Liver (tissue), 9 donors: Measurements from ENCODE around the gene NCOR2. TPM values are rescaled to one million over a fixed set of nuclear protein-coding genes. Genes with fewer than 3 reads are reported as not detected.

Experiments
- DNase-seq: peaks from one replicate; pipeline ENCODE4 v3.0.0-alpha.2; 2017; ENCODE audit warnings: low spot score
- H3K27ac ChIP-seq, 2 donors: one replicate each; pipeline ENCODE4 v1.7.0; 2013; ENCODE audit warnings: inconsistent platforms in 2 of 2, low read length in 2 of 2, control low read depth in 1 of 2, low read depth in 1 of 2, mild to moderate bottlenecking in 1 of 2
- H3K27me3 ChIP-seq, 4 donors: one replicate each; pipeline versions ENCODE4 v1.6.1 to v1.7.0; 2013; ENCODE audit warnings: low read length in 3 of 4, inconsistent platforms in 1 of 4, mild to moderate bottlenecking in 1 of 4, moderate library complexity in 1 of 4; ENCODE audit not compliant: control insufficient read depth in 4 of 4, insufficient read depth in 4 of 4
- H3K36me3 ChIP-seq, 4 donors: one replicate each; pipeline versions ENCODE4 v1.6.1 to v1.7.0; 2013; ENCODE audit warnings: low read length in 3 of 4, mild to moderate bottlenecking in 3 of 4, low read depth in 1 of 4, moderate library complexity in 1 of 4; ENCODE audit not compliant: control insufficient read depth in 4 of 4, insufficient read depth in 3 of 4
- H3K4me1 ChIP-seq, 4 donors: one replicate each; pipeline versions ENCODE4 v1.6.1 to v1.7.0; 2013; ENCODE audit warnings: low read length in 3 of 4, mild to moderate bottlenecking in 3 of 4, moderate library complexity in 1 of 4; ENCODE audit not compliant: control insufficient read depth in 4 of 4, insufficient read depth in 4 of 4
- H3K4me3 ChIP-seq, 3 donors: one replicate each; pipeline versions ENCODE4 v1.6.1 to v1.7.0; 2013; ENCODE audit warnings: low read length in 3 of 3, control low read depth in 1 of 3, low read depth in 1 of 3, mild to moderate bottlenecking in 1 of 3
- H3K9ac ChIP-seq, 2 donors: one replicate each; pipeline ENCODE4 v1.7.0; 2013; ENCODE audit warnings: low read length in 2 of 2, mild to moderate bottlenecking in 2 of 2, moderate library complexity in 2 of 2, control low read depth in 1 of 2, low read depth in 1 of 2
- H3K9me3 ChIP-seq, 4 donors: one replicate each; pipeline versions ENCODE4 v1.6.1 to v1.7.0; 2013; ENCODE audit warnings: low read length in 3 of 4; ENCODE audit not compliant: control insufficient read depth in 4 of 4
- EGR1 ChIP-seq, 2 donors: IDR thresholded peaks; 2 replicates each; pipeline ENCODE4 v1.6.1; 2016 to 2018; ENCODE audit warnings: antibody characterized with exemption in 2 of 2, low read depth in 2 of 2
- FOXA1 ChIP-seq: IDR thresholded peaks from 2 replicates; pipeline ENCODE4 v1.6.1; 2016; ENCODE audit warnings: antibody characterized with exemption
- FOXA2 ChIP-seq: IDR thresholded peaks from 2 replicates; pipeline ENCODE4 v1.6.1; 2016; ENCODE audit warnings: antibody characterized with exemption
- GABPA ChIP-seq, 2 donors: IDR thresholded peaks in 1 of 2; conservative IDR thresholded peaks in 1 of 2; 2 replicates each; pipeline ENCODE4 v1.6.1; 2016; ENCODE audit warnings: antibody characterized with exemption in 2 of 2, mild to moderate bottlenecking in 1 of 2, moderate library complexity in 1 of 2
- HNF4A ChIP-seq, 2 donors: conservative IDR thresholded peaks; 2 replicates each; pipeline ENCODE4 v1.6.1; 2016; ENCODE audit warnings: antibody characterized with exemption in 2 of 2, mild to moderate bottlenecking in 2 of 2
- HNF4G ChIP-seq: IDR thresholded peaks from 2 replicates; pipeline ENCODE4 v1.6.1; 2016; ENCODE audit warnings: antibody characterized with exemption
- JUND ChIP-seq, 2 donors: IDR thresholded peaks; 2 replicates each; pipeline ENCODE4 v1.6.1; 2016; ENCODE audit warnings: antibody characterized with exemption in 2 of 2
- RXRA ChIP-seq, 2 donors: IDR thresholded peaks; 2 replicates each; pipeline ENCODE4 v1.6.1; 2017 to 2018; ENCODE audit warnings: antibody characterized with exemption in 2 of 2, mild to moderate bottlenecking in 1 of 2
- SP1 ChIP-seq: IDR thresholded peaks from 2 replicates; pipeline ENCODE4 v1.6.1; 2018; ENCODE audit warnings: antibody characterized with exemption, mild to moderate bottlenecking
- TAF1 ChIP-seq: conservative IDR thresholded peaks from 2 replicates; pipeline ENCODE4 v1.6.1; 2016; ENCODE audit warnings: antibody characterized with exemption, mild to moderate bottlenecking
- YY1 ChIP-seq: IDR thresholded peaks from 2 replicates; pipeline ENCODE4 v1.6.1; 2016; ENCODE audit warnings: antibody characterized with exemption, mild to moderate bottlenecking
- WGBS: extraction: QIAGEN DNeasy Blood & Tissue Kit; methylation state at CpG from one replicate; pipeline ENCODE4 v1.1.7; 2013; 5-methylcytosine and 5-hydroxymethylcytosine counted together
- polyA plus RNA-seq, 2 donors: library from polyadenylated mRNA; stranded (reverse) in 1 of 2; unstranded in 1 of 2; fragments of 200-250 nt in 1 of 2; fragments of >200 nt in 1 of 2; fragmentation: Nextera tagmentation in 1 of 2; extraction: Ambion mirVana in 1 of 2; gene quantifications; one replicate each; pipeline versions ENCODE4 v1.2.1 to v1.2.3, GENCODE V29; 2013 to 2015
- total RNA-seq, 2 donors: library from RNA; depleted of rRNA; stranded (reverse); fragments of >200 nt; gene quantifications; one replicate each; pipeline ENCODE4 v1.2.3, GENCODE V29; 2014
- TF ChIP-seq, protein P1 (sequence below): IDR thresholded peaks from 2 replicates; pipeline ENCODE4 v1.6.1; 2016; ENCODE audit warnings: antibody characterized with exemption, mild to moderate bottlenecking
- TF ChIP-seq, protein P2 (sequence below): IDR thresholded peaks from 2 replicates; pipeline ENCODE4 v1.6.1; 2016; ENCODE audit warnings: antibody characterized with exemption
- TF ChIP-seq, protein P3 (sequence below): IDR thresholded peaks from 2 replicates; pipeline ENCODE4 v1.6.1; 2016; ENCODE audit warnings: antibody characterized with exemption
- TF ChIP-seq, protein P4 (sequence below): IDR thresholded peaks from 2 replicates; pipeline ENCODE4 v1.6.1; 2016; ENCODE audit warnings: antibody characterized with exemption
- donor health status: healthy.
- donor health status: healthy.
- donor health status: healthy.
- donor health status: healthy.
- donor health status: healthy.

The NCOR2 gene
- total and polyA plus RNA-seq, 4 donors = 7.9 to 31.6 (median 18.1) TPM

DNA sequence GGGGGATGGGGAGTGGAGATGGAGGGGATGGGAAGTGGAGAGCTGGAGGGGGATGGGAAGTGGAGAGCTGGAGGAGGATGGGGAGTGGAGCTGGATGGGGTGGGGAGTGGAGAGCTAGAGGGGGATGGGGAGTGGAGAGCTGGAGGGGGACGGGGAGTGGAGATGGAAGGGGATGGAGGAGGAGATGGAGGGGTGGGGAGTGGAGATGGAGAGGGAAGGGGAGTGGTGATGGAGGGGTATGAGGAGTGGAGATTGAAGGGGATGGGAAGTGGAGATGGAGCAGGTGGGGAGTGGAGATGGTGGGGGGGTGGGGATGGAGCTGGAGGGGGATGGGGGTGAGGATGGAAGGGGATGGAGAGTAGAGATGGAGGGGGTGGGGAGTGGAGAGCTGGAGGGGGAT, 26.1 kb downstream of the NCOR2 start:
- no peaks in the 10 kb centered on the region for H3K9me3 ChIP-seq
- no peak for DNase-seq
- 97% methylated on average over 1 of the region's 1 CpG for whole genome bisulfite sequencing

DNA sequence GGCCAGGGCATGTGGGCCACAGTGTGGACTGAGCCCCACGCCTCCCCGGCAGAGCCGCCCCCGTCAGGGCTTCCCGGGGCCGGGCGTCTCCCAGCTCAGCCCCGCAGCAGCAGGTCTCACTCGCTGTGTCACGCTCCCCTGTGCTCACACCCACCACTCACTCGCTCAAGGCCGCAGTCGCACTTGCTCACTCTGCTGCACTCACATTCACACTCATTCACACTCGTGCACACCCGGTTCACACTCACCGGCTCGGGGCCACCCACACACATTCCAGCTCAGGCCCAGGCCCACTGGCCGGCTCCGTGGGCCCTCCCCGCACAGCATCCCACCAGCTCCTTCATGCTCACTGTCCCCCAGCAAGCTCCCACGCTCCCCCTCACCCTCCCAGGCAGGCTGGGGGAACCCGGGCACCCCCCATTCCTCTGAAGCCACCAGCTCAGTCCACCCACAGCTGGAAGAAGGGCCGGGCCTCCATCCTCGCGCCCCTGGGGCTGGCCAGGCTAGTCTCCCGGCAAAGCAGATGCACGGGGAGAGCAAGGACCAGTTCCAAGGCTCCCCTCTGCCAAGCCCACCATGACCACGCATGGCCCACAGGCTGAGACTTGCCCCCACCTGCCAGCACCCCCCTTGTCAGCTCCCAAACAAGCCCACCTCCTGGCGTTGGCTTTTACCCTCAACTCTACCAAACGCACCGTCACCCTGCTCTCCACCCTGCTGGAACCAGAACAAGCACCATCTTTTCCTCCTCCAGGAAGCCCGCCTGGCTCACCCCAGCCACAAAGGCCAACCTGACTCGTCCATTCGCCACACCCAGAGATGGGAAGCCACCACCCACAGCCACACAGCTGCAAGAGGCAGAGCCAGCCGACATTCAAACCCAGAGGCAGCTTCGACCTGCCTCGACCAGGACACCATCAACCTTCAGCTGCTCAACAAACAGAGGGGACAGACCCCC, 28.0 kb downstream of the NCOR2 start:
- DNase-seq = no peak
- no peaks in the 10 kb centered on the region for H3K9me3 ChIP-seq
- H3K27me3 ChIP-seq = no peaks in the 10 kb centered on the region
- peaks cover 23 to 47% (median 28%) of the 10 kb centered on the region in 4 donors for H3K4me1 ChIP-seq
- peak overlapping the region in 1 of 2 donors; percentile 26 for H3K27ac ChIP-seq
- no peaks in the 10 kb centered on the region for H3K36me3 ChIP-seq
- H3K9ac ChIP-seq = no peak overlapping the region
- no peak for TF ChIP-seq GABPA (IDR thresholded peaks at IDR 0.05 in 1 of 2, conservative IDR thresholded peaks at IDR 0.05 in 1 of 2)
- TF ChIP-seq, protein P1, sequence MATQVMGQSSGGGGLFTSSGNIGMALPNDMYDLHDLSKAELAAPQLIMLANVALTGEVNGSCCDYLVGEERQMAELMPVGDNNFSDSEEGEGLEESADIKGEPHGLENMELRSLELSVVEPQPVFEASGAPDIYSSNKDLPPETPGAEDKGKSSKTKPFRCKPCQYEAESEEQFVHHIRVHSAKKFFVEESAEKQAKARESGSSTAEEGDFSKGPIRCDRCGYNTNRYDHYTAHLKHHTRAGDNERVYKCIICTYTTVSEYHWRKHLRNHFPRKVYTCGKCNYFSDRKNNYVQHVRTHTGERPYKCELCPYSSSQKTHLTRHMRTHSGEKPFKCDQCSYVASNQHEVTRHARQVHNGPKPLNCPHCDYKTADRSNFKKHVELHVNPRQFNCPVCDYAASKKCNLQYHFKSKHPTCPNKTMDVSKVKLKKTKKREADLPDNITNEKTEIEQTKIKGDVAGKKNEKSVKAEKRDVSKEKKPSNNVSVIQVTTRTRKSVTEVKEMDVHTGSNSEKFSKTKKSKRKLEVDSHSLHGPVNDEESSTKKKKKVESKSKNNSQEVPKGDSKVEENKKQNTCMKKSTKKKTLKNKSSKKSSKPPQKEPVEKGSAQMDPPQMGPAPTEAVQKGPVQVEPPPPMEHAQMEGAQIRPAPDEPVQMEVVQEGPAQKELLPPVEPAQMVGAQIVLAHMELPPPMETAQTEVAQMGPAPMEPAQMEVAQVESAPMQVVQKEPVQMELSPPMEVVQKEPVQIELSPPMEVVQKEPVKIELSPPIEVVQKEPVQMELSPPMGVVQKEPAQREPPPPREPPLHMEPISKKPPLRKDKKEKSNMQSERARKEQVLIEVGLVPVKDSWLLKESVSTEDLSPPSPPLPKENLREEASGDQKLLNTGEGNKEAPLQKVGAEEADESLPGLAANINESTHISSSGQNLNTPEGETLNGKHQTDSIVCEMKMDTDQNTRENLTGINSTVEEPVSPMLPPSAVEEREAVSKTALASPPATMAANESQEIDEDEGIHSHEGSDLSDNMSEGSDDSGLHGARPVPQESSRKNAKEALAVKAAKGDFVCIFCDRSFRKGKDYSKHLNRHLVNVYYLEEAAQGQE = no peak
- H3K4me3 ChIP-seq = no peak overlapping the region
- WGBS = 90% methylated on average over 37 of the region's 37 CpGs

More for the DNA sequence above, 26.1 kb downstream of the NCOR2 start:
- no peak overlapping the region for H3K9ac ChIP-seq
- H3K4me3 ChIP-seq = no peak overlapping the region
- no peaks in the 10 kb centered on the region for H3K36me3 ChIP-seq
- no peaks in the 10 kb centered on the region for H3K27me3 ChIP-seq
- H3K4me1 ChIP-seq = peaks cover 23 to 47% (median 28%) of the 10 kb centered on the region in 4 donors
- TF ChIP-seq FOXA1 (no peak), TAF1 (no peak), HNF4G (no peak), GABPA (IDR thresholded peaks at IDR 0.05 in 1 of 2, conservative IDR thresholded peaks at IDR 0.05 in 1 of 2) (no peak), HNF4A (conservative IDR thresholded peaks at IDR 0.05) (no peak), FOXA2 (no peak), RXRA (IDR thresholded peaks at IDR 0.05) (no peak), JUND (IDR thresholded peaks at IDR 0.05) (no peak), SP1 (no peak), EGR1 (IDR thresholded peaks at IDR 0.05; ENCODE audit: low read depth in 2 of 2) (no peak), YY1 (no peak)
- TF ChIP-seq, protein P2, sequence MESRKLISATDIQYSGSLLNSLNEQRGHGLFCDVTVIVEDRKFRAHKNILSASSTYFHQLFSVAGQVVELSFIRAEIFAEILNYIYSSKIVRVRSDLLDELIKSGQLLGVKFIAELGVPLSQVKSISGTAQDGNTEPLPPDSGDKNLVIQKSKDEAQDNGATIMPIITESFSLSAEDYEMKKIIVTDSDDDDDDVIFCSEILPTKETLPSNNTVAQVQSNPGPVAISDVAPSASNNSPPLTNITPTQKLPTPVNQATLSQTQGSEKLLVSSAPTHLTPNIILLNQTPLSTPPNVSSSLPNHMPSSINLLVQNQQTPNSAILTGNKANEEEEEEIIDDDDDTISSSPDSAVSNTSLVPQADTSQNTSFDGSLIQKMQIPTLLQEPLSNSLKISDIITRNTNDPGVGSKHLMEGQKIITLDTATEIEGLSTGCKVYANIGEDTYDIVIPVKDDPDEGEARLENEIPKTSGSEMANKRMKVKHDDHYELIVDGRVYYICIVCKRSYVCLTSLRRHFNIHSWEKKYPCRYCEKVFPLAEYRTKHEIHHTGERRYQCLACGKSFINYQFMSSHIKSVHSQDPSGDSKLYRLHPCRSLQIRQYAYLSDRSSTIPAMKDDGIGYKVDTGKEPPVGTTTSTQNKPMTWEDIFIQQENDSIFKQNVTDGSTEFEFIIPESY = no peak
- TF ChIP-seq, protein P3, sequence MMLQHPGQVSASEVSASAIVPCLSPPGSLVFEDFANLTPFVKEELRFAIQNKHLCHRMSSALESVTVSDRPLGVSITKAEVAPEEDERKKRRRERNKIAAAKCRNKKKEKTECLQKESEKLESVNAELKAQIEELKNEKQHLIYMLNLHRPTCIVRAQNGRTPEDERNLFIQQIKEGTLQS = no peak
- TF ChIP-seq, protein P1 = no peak
- TF ChIP-seq, protein P4, sequence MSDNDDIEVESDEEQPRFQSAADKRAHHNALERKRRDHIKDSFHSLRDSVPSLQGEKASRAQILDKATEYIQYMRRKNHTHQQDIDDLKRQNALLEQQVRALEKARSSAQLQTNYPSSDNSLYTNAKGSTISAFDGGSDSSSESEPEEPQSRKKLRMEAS = no peak
- no peak overlapping the region for H3K27ac ChIP-seq
